GM23338 (cell line): Measurements from ENCODE around the gene SLAMF9.

ENCODE experiments used
- CTCF ChIP-seq, 2 experiments: fragments of 200-600 bp in 1 of 2; sonication (generic) in 1 of 2; conservative IDR thresholded peaks; 2 replicates each; pipeline versions ENCODE4 v1.5.1 to v1.6.1; 2016 to 2017; ENCODE audit warnings: antibody characterized with exemption in 2 of 2, low read depth in 2 of 2, mild to moderate bottlenecking in 2 of 2, moderate library complexity in 1 of 2
- ETS1 ChIP-seq: IDR thresholded peaks from 2 replicates; pipeline ENCODE4 v1.6.1; 2016; ENCODE audit warnings: antibody characterized with exemption
- EZH2 ChIP-seq: fragments of 200-600 bp; sonication (generic); IDR thresholded peaks from one replicate; pipeline ENCODE4 v1.8.0; 2017; ENCODE audit warnings: antibody characterized with exemption, mild to moderate bottlenecking, low read depth; ENCODE audit not compliant: unreplicated experiment
- EZH2phosphoT487 ChIP-seq: fragments of 200-600 bp; sonication (generic); IDR thresholded peaks from one replicate; pipeline ENCODE4 v1.8.1; 2018; ENCODE audit warnings: antibody characterized with exemption; ENCODE audit not compliant: unreplicated experiment
- JUNB ChIP-seq: IDR thresholded peaks from one replicate; pipeline ENCODE4 v1.6.1; 2016; ENCODE audit warnings: antibody characterized with exemption; ENCODE audit not compliant: unreplicated experiment
- NANOG ChIP-seq: IDR thresholded peaks from 2 replicates; pipeline ENCODE4 v1.6.1; 2016; ENCODE audit warnings: antibody characterized with exemption, borderline replicate concordance
- POLR2AphosphoS5 ChIP-seq: IDR thresholded peaks from 2 replicates; pipeline ENCODE4 v1.6.1; 2016; ENCODE audit warnings: antibody characterized with exemption, low read depth
- REST ChIP-seq: IDR thresholded peaks from one replicate; pipeline ENCODE4 v1.6.1; 2018; ENCODE audit warnings: antibody characterized with exemption; ENCODE audit not compliant: unreplicated experiment
- STAT1 ChIP-seq: IDR thresholded peaks from one replicate; pipeline ENCODE4 v1.6.1; 2016; ENCODE audit warnings: antibody characterized with exemption; ENCODE audit not compliant: unreplicated experiment
- ZNF114 ChIP-seq: fragments of 250-450 bp; sonication (Bioruptor Pico); IDR thresholded peaks from 2 replicates; pipeline ENCODE4 v1.5.0; 2020; ENCODE audit warnings: mild to moderate bottlenecking, moderate library complexity
- ZNF331 ChIP-seq: fragments of 250-450 bp; sonication (Bioruptor Pico); IDR thresholded peaks from 2 replicates; pipeline ENCODE4 v1.5.0; 2020; ENCODE audit warnings: low read depth, mild to moderate bottlenecking, moderate library complexity

- TF ChIP-seq CTCF (conservative IDR thresholded peaks at IDR 0.05; ENCODE audit: low read depth in 2 of 2) (no peak), EZH2phosphoT487 (no peak), REST (no peak), STAT1 (no peak), EZH2 (no peak), POLR2AphosphoS5 (no peak), NANOG (no peak), ZNF331 (CRISPR knock-in tag) (no peak), ETS1 (no peak), ZNF114 (CRISPR knock-in tag) (no peak), JUNB (no peak)
Observed at GRCh38 chr1:159927849-159928431, 26.1 kb downstream of the SLAMF9 start.
